Measurements from ENCODE around the gene CAPN14.
A peak's percentile ranks its signal among the peaks of the same experiment; 100 is the strongest.

The CAPN14 gene

GRCh38 chr2:31222071-31222470 lies 4.8 kb upstream of the CAPN14 start:
- no peak for DNase-seq

DNA sequence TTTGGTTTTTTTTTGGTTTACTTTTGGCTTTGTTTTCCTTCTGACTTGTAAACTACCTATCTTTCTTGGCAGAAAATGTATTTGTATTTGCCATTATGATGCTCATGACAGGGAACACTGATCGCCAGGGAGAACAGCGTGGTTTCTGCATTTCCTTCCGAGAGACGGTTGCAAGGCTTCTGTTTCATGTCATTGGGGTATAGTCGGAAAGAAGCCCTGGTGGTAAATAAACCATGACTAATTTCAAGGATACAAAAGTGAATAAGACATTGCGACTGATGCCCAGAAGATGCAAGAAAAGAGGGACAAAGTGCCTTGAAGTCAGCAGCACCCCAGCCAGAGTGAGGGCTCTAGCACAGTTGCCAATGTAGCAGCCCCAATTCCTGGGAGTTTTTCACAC lies 4.2 kb upstream of the CAPN14 start:
- DNase-seq, result peak; percentile 70

DNA sequence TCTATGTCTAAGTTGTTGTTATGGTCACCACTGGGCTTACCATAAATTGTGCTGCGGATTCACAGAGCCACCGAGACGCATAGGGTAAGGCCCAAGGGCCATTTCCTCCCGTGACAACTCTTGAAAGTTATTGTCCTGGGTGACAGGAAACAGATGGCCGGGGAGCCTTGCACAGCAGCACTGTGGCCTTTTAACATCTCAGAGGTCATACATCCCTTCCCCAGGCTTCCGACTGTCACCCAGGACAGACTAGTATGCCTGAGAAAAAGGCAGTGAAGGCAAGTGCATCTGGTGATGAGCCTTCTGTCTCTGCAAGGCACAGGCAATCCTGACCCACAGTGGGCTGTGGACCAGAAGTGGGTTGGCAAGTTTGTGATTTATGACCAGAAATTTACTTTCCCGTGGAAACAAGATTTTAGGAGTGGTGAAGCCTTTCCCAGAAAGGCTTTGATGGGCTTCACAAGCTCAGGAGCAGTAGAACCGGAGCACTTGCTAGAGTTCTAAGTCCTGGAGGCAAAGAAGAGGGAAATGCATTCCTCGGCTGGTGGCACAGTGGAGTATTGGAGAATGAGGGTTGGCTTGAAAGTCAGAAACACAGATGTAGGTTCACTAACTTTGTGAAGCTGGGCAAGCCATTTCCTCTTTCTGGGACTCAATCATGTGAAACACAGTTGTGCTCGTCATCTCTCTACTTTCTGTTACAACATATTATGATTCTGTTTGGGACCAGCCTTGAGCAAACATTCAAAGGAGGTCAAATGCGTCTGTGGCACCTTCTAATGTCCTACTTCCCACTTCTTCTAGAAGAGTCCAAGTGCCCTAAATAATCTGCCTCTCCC lies 2.0 kb upstream of the CAPN14 start:
- peak; percentile 55 for DNase-seq

- peak; percentile 56 for DNase-seq
These were observed 581 bp downstream of the CAPN14 start for GRCh38 chr2:31216734-31217133.

DNA sequence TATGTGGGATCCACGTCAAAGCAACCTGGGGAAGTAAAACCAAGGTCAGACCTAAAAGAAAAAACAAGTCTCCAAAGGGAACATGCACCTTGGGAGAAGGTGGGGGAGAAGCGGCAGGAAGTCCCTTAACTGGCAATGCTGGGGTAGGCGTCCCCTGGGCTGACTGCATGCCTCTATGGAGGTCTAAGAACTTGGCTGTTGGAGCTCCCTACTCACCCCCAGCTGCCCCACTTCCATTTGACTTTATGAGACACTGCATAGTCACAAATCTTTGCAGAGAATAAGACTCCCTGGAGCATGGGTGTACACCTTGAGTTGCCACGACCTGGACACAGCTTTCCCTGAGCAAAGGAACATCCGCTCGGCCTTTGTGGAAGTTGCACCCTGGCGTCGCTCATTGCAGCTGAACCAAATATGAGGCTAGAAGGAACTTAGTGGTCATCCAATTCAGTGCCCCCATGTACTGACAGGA lies 2.8 kb downstream of the CAPN14 start:
- DNase-seq, result no peak

GRCh38 chr2:31213601-31214443 lies 3.5 kb downstream of the CAPN14 start:
- DNase-seq, result no peak

DNA sequence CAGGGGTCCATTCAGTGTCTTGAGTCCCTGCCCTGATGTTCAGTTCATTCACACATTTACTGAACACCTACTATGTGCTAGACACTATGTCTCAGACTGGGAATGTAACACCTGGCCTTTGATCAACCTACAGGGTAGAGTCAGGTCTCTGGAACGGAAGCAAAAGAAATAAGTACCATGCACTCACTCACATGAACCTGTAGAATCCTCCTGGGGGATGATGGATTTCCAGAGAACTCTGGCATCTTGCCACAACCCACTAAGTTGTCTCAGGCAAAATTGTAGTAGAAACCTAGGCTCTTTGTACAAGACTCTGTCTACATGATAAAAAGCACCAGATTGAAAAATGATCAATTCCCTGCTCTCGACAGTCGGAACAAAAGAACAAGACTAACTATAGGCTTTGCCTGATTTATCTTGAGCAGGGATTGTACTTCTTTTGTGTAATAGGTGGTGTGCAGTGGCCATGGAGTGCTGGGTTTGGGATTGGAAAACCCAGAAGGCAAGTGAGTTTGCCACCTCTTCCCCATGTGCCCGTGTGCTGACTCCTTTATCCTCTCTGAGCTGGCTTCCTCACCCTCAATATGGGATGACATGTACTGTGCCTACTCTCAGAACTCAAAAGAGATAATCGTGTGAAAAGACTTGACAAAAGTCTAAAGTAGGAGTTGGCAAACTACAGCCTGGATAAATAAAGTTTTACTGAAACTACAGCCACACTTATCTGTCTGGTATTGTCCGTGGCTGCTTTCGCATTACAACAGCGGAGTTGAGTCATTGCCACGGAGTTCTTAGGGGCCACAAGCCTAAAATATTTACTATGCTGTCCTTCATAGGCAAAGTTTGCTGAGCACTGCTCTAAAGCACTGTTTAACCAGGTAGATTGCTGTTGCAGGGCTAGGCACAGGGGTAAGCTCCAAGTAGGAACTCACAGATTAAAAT lies 4.4 kb downstream of the CAPN14 start:
- DNase-seq, result no peak

DNA sequence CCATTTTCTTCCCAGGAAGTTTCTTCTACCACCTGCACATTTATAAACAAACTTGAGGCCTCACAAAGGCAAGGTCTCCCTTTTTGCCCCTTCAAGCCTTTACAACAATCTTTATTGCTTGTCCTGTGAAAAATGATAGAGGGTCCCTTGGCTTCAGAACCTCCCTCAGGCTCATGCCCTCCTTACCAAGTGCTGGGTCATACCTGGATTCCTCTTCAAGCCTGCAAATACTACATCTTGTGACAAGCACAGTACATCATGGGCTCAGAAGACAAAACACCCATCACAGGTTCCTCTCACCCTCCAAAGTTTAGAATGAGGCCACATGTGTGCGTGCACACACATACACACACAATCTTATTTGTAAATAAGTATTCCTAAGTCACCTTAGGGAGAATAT lies 9.1 kb downstream of the CAPN14 start:
- no peak for DNase-seq

- DNase-seq, result no peak
These were observed 9.5 kb downstream of the CAPN14 start for GRCh38 chr2:31207790-31208189.

- no peak for DNase-seq
These were observed 11.7 kb downstream of the CAPN14 start for GRCh38 chr2:31205613-31206012.

DNA sequence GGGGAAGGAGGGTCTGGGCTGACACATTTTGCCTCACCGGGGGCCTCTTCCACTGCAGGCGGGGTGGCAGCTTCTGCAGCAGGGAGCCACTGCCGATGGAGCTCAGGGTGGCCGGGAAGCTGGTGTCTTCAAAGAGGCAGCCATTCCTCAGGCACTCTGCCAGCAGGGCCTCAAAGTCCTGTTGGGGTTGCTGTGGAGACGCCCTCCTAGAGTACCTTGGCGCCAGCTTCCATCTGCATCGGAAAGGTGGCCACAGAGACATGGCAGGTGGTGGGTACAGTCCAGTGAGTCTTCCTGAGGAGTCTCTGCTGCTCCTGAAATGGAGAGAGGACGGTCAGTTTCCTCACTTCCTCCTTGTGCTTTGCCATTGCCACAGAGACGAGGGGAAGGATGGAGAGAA lies 12.1 kb downstream of the CAPN14 start:
- no peak for DNase-seq

- no peak for DNase-seq
These were observed 12.5 kb downstream of the CAPN14 start for GRCh38 chr2:31204783-31205182.

GRCh38 chr2:31203916-31204315 lies 13.4 kb downstream of the CAPN14 start:
- no peak for DNase-seq

GRCh38 chr2:31202833-31203232 lies 14.5 kb downstream of the CAPN14 start:
- no peak for DNase-seq

GRCh38 chr2:31202041-31202440 lies 15.3 kb downstream of the CAPN14 start:
- no peak for DNase-seq

DNA sequence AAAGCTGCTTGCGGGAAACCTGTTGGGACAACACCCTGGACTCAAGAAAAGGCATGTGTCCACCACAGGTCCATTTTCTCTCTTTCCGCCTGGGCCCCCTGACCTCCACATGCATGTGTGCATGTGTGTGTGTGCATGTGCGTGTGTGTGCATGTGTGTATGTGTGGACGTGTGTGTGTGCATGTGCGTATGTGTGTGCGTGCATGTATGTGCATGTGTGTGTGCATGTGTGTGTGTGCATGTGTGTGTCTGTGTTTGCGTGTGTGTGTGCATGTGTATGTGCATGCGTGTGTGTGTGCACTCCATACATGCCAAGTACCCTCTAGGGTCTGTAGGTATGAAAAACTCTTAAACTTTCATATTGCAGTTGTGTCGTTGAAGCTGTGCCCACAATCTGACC lies 16.3 kb downstream of the CAPN14 start:
- DNase-seq, result no peak

DNA sequence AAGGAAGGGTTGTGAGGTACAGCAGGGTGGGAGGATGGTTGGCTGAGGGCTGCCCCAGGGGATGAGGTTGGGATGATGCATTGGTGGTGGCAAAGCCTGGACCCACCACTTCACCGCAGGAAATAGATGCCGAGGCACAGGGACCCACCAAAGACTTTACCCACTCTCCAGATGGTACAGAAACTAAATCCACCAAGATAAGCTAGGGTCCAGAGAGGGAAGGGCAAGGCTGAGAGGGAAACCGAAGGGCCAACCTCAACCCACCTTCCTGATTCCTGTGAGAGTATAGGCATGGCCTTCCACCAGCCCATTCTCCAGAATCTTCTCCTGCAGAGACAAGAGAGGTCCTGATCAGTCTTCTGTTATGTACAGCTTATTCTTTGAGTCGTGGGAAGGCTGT lies 18.1 kb downstream of the CAPN14 start:
- no peak for DNase-seq

DNA sequence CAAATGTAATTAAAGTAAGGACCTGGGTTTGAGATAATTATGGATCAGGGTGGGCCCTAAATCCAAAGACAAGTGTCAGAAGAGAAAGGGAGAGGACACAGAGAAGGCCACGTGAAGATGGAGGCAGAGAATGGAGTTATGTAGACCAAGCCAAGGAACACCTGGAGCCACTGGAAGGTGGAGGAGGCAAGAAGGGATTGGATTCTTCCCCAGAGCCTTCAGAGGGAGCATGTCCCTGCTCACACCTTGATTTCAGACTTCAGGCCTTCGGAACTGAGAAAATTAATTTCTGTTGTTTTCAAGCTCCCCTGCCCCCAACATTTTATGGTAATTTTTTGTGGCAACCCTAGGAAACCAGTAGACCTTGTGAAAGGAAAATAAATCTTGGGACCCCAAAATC lies 19.6 kb downstream of the CAPN14 start:
- DNase-seq, result no peak

DNA sequence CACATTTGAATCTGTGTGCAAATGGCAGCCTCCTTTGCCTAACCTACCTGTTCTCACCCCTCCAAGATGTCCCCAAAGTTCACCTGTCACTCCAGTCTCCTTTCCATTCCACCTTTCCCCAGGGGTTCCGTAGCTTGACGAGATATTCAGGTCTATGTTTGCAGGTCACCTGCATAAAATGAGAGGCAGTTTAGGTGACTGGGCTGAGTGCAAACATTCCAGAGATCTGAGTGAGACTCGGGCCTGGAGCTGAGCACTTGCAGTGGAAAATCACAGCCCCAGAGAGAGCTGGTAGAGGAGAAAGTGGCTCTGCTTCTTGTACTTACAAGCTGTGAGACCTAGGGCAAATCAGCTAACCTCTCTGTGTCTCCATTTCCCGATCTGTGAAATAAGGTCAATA lies 20.1 kb downstream of the CAPN14 start:
- DNase-seq, result no peak

DNA sequence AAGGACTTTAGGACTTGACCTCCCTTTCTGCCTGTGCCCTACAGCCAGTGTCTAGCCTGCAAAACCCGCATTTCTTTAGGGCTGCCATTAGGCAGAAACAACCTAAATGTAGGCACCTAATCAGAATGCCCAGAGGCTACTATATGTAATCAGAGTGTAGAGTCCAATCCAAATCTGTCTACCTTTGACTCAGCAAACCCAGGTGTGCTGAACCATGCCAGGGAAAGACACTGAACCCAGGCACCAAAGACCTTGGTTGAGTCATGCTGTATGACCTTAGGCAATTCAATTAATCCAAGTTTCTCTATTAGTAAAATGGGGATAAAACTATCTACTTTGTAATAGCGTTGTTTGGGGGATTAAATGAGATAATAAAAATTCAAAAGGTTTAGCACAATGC lies 20.7 kb downstream of the CAPN14 start:
- DNase-seq, result no peak

DNA sequence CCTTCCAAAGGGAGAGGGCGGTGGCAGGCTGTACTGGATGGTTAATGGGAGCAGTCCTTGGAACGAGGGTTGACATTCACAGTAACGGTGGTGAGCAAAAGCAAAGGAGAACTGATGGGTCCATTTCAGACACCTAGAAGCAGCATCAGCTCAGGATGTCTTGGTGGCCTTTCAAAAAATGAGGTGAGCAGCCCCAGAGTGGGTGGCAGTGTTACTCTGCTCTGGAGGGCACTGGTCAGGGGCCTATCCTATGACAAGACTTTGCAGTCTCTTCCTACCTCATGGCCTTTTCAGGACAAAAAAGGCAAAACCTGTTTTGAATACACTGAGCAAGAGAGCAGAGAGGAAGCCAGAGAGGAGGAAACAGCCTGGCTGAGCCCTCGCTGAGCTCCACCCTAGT lies 23.5 kb downstream of the CAPN14 start:
- no peak for DNase-seq

DNA sequence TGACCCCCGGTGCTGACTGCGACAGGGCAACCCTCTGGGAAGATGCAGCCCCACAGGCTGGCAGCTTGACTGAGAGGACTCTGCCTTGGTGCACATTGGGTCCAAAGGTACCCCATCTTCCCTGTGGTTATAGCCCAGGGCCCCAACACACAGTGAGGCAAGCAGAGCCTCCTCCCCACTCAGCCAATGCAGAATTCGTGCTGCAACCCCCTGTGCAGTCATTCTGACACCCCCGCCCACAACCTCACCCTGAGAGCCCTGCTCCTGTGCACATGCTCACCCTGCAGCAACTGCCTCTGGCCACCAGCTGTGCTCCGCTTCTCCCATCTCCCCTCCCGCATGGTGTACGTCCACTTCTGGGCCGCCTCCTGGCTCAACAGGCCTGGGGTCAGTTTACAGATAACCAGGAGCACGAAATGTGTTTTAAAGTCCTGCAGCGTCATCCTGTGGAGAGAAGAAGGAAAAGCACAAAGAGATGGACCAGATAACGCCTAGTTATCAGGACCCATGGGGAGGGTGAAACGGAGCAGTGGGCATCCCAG lies 24.4 kb downstream of the CAPN14 start:
- no peak for DNase-seq

DNA sequence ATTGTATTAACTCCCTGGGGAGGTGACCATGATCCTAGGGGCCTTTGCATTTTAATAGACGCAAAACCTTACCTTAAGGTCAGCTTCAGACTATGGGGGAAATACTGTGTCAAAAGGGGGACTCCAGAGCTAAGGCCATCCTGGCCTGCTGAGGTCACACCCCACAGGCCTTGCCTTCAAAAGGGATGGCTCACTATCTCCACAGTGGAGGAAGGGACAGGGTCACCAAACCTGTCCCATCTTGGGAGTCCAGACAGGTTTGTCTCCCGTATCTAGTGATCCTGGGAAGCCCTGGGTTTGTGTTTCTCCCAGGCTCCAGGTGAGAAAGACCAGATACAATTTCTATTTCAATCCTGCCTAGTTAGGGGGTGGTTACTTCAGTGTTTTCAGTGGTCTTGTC lies 24.9 kb downstream of the CAPN14 start:
- DNase-seq, result no peak

Data from activated CD4-positive, alpha-beta T cell treated with anti-CD3 and anti-CD28 coated beads, Interleukin-10, Interleukin-2, amounts not matched to agents 100 ng/mL and 50 ng/mL, durations not matched to agents 16 hours and 8 hours (primary cell).